HG03135 (cell line): ENCODE measurements around the gene LRBA.

Experiments
- ATAC-seq: cut with Tn5 transposase; IDR thresholded peaks from one replicate; pipeline ENCODE4 v1.9.1; 2021; ENCODE audit warnings: mild to moderate bottlenecking, moderate library complexity; ENCODE audit not compliant: unreplicated experiment

LRBA gene

GRCh38 chr4:150816491-150816890 lies 198.6 kb downstream of the LRBA start:
- ATAC-seq: no peak

DNA sequence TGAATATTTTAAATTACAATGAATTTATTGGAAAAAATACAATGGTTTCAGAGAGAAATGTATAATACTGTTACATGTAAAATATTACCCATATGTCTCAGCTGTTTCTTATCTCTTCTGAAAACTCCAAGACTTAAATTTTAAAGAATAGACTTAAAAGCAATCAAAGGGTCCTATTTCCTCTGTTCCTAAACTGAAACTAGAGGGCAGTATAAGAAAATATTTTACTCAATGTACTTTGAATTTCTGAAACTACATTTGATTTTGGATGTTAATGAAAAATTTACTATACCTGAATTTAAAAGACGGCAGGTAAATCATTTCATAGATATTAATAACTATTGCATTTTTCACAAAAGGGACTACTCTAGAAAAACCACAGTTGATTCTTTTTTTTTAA lies 200.2 kb downstream of the LRBA start:
- ATAC-seq: no peak

DNA sequence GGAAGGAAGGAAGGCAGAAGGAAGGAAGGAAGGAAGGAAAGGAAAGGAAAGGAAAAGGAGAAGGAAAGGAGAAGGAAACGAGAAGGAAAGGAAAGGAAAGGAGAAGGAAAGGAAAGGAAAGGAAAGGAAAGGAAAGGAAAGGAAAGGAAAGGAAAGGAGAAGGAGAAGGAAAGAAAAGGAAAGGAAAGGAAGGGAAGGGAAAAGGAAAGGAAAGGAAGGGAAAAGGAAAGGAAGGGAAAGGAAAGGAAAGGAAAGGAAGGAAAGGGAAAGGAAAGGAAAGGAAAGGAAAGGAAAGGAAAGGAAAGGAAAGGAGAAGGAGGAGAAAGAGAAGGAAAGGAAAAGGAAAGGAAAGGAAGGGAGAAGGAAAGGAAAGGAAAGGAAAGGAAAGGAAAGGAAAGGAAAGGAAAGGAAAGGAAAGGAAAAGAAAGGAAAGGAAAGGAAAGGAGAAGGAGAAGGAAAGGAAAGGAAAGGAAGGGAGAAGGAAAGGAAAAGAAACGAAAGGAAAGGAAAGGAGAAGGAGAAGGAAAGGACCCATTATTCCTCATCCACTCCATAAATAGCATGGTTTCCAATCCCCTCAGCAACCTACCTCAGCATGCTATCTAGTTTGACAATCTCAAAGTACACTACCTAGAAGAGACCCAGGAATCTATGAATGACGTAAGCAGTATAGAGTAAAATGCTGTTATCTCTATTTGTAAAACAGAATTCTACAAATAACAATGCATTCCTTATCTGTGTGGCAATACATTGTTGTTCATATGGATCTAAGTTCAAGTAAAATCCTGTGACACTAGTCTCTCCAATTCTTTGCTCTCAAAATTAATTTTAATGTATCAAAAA lies 209.7 kb downstream of the LRBA start:
- no peak for ATAC-seq

- no peak for ATAC-seq
Observed at GRCh38 chr4:150801833-150802232, 213.3 kb downstream of the LRBA start.

- no peak for ATAC-seq
Observed at GRCh38 chr4:150799207-150799606, 215.9 kb downstream of the LRBA start.

DNA sequence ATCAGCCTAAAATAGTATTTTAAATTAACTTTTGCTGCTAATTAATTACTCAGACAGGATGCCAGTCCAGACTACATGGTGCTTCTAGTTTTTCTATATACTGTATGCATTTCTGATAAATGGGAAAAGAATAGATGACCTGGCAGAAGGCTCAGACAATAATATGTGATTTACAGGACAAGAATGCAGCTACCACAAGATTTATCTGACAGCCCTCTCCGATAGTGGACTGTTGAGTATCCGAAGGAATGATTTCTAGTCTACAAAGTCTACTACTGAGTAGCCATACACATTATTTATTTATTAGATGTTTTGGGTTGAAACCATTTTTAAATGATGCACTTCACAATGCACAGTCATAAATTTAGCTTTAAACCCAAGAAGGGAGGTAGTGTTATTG lies 220.4 kb downstream of the LRBA start:
- ATAC-seq: no peak

GRCh38 chr4:150789864-150790263 lies 225.2 kb downstream of the LRBA start:
- ATAC-seq: no peak

DNA sequence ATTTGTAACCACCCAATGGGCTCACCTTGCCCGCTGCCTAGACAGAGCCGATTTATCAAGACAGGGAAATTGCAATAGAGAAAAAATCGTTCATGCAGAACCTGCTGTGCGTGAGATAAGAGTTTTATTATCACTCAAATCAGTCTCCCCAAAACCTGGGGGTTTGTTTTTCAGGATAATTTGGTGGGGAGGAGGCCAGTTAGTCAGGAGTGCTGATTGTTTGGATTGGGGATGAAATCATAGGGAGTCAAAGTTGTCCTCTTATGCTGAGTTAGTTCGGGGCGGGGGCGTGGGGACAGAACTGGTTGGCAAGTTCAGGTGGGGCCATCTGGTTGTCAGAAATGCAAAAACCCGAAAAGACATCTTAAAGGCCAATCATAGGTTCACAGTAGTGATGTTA lies 230.1 kb downstream of the LRBA start:
- ATAC-seq: no peak

DNA sequence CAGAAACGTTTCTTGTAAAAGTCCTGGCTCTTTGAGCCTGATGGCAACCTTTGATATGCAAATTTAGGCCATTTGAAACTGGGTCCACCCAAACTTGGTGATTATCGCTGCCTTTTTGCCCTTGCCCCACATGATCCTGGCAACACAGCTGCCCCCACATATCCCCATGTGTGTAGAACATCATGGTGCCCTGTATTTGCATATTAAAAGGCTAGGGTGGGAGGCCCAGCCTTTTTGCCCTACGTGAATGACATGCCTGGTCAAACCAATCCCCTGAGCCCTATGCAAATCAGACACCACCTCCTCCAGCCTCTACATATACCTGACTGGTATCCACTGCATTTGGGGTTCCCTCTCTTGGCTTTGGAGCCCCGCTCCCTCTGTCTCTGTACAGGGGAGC lies 230.8 kb downstream of the LRBA start:
- no peak for ATAC-seq

DNA sequence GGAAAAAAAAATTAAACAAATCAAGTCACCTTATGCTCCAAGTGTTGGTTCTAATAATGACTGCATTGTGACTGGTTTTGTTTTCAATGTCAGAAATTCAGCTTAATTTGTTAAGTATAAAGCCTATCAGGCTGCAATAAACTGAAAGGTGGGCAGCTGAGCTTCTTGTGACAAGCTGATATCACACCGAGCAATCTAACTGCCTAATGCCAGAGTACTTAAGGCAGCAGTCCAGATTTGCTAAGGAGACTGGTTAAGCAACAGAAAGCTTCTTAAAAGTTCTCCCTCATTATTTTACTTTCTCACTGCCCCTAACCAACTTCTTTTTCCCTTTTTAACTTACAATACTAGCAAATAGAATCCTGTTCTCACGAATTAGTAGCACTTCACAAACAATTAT lies 232.2 kb downstream of the LRBA start:
- ATAC-seq: no peak

DNA sequence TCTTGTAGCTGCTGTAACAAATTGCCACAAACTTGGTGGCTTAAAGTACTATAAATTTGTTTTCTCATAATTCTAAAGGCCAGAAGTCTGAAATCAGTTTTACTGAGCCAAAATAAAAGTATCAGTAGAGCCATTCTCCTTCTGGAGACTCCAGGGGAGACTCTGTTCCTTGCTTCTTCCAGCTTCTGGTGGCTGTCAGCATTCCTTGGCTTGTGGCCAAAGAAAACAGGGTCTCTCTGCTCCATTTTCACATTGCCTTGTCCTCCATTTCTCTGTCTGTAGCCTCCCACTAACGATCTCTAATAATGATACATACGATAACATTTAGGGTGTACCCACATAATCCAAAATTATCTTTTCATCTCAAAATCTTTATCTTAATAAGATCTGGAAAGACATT lies 232.8 kb downstream of the LRBA start:
- ATAC-seq: no peak

DNA sequence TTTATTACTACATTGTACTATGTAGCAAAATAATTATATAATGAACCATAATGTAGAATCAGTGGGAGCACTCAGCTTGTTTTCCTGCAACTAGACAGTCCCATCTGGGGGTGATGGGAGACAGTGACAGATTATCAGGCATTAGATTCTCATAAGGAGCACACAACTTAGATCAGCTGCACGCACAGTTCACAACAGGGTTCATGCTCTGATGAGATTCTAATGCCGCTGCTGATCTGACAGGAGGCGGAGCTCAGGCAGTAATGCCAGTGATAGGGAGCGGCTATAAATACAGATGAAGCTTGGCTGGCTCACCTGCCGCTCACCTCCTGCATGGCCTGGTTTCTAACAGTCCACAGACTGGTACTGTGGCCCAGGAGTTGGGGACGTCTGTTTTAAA lies 233.9 kb downstream of the LRBA start:
- no peak for ATAC-seq

DNA sequence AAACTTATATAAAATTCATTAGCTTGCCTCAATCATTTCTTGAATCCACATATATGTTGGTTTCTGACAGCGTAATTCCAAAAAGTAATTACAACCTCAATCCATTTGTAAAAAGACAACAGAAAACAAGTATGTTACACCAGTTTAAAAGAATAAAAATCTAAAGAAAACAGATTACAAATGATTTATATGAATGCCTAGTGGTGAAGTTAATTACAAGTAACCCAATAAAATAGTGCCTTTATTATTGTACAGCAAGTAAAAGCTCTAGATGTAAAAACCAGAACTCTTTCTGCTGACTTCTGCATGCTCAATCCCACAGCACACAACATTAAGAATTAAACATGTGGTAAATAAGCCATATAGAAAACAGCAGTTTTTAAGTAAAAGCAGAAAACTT lies 235.4 kb downstream of the LRBA start:
- ATAC-seq: no peak

- ATAC-seq: no peak
Observed at GRCh38 chr4:150773729-150774449, 241.2 kb downstream of the LRBA start.

DNA sequence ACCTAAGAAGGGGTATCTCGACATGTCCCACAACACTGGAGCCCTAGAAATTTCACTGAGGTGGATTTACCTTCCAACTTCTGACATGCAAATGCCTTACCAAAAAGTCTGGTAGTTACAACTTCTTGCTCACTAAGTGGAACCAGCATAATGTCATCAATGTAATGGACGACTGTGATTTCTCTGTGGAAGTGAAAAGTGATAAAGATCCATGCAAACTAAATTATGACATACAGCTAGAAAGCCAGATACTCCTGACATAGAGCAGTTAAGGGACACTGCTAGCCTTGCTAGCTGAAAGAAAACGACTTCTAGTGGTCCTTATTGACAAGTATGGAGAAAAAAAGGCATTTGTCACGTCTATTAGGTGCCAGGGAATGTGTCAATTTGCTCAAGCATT lies 242.1 kb downstream of the LRBA start:
- ATAC-seq: no peak

DNA sequence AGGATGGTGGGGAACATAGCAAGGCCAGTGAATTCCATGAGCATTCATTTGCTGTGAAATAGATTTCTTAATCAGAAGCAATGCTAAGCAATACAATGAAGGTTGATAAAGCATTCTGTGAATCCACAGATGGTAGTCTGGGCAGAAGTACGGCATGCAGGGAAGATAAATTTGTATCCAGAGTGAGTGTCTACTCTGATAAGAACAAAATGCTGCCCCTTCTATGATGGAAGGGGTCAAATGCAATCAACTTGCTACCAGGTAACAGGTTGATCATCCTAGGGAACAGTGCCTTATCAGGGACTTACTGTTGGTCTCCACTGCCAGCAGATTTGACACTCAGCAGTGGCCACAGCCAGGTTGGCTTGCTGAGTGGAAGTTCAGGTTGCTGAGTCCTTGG lies 243.7 kb downstream of the LRBA start:
- ATAC-seq: no peak

GRCh38 chr4:150769845-150770244 lies 245.2 kb downstream of the LRBA start:
- no peak for ATAC-seq

- no peak for ATAC-seq
Observed at GRCh38 chr4:150769248-150769647, 245.8 kb downstream of the LRBA start.

DNA sequence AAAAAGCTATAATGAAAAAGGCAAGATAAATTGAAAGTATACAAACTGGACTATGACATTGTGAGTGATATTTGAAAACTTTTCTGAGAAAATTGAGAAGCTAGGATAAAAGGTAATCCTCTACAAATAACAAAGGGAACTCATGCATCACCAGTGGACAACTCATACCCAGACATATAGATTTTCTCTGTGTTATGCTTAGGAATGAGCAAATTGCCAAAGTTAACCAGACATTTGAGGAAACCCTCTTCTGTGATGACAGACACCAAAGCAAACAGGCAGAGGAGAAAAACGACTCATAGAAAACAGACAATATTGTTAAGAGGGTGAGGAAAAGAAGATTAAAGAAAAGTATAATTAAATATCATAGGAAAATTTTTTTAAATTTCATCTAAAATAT lies 246.6 kb downstream of the LRBA start:
- no peak for ATAC-seq

DNA sequence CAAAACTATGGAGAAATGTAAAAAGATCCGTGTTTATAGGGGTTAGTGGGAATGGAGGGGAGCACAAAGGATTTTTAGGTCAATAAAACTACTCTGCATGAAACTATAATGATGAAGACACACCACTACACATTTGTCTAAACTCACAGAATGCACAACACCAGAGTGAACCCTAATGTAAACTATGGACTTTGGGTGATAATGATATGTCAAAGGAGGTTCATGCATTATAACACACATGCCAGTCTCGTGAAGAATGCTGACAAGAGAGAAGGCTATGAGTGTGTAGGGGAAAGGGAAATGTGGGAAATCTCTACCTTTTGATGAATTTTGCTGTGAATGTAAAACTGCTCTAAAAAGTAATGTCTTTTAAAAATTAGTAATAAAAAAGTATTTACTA lies 249.9 kb downstream of the LRBA start:
- no peak for ATAC-seq

GRCh38 chr4:150751648-150752047 lies 263.4 kb downstream of the LRBA start:
- no peak for ATAC-seq

- no peak for ATAC-seq
Observed at GRCh38 chr4:150750824-150751223, 264.3 kb downstream of the LRBA start.
